KBM-7 (cell line): Measurements from ENCODE around the gene ZSCAN22.
A peak's percentile ranks its signal among the peaks of the same experiment; 100 is the strongest.
"Not testable (repeated sequence)": the region's sequence is repeated elsewhere in the genome, so short reads cannot be mapped to it uniquely, and the experiment has no call there.

Experiments
- DNase-seq: peaks from one replicate; pipeline ENCODE4 v3.0.0-alpha.2; 2015
- in situ Hi-C: fragments of 300-500 bp; cut with MboI; formaldehyde crosslinking; loops from 2 replicates; pipeline ENCODE4 v1.14.3; 2020; ENCODE audit warnings: low sequenced_read_pairs, low pct_unique_long_range_greater_than_20kb, mixed read lengths

Gene ZSCAN22

DNA sequence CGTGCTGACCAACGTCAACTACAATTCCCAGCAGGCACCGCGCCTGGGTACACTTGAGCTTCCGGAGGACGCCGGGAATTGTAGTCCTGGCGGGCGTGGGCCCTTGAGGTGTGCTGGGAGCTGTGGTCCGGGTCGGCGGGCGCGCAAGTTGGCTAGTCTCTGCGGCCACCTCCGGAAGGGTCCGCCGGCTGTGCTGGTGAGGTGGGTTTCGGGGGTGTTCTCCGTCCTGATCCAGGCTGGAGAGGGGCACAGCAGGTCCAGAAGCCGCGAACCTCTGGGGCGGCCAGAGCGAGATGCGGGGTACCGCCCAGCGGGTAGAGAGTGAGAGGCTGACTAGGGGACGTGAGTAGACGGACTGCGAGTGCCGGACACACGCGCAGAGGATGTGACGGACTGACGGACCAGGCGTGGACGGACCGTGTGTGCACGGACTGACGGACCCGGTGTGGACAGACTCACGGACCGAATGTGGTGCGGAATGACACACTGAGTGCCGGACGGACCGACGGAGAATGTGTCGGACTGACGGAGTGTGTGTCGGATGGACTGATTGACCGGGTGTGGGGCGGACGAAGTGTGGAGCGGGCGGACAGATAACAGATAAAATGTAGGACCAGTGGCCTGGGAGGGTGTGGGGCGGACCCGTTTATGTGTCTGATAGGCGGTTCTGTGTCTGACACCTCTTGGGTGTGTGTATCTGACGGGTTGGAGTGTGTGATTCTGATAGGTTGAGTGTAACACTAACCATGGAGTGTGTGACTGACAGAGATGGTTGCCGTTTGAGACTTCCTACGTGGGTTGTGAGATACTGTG lies at the start of gene ZSCAN22:
Gene ZSCAN22, plus strand, starts transcription at position 81 of the 813 bp plus-strand sequence. CDS start 7,809 bp downstream, outside the sequence.
- peak; percentile 93 for DNase-seq
- in situ Hi-C loops = no loop called here

DNA sequence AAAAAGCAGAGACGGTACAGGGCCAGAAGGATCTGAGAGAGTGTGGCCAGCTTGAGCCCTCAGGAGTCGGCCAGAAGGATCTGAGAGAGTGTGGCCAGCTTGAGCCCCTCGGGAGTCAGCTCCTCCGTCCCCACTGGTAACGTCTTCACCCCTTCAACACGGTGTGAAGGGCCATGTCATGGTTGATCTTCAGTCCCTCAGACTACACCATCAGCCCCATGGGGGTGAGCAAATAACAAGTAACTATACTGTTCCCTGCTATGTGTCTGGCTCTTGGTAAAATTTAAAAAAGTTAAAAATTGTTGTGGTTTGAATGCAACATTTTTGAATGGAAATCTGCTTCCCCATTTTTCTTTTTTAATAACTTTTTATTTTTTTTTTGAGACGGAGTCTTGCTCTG lies 49.6 kb upstream of the ZSCAN22 start:
- no peak for DNase-seq

DNA sequence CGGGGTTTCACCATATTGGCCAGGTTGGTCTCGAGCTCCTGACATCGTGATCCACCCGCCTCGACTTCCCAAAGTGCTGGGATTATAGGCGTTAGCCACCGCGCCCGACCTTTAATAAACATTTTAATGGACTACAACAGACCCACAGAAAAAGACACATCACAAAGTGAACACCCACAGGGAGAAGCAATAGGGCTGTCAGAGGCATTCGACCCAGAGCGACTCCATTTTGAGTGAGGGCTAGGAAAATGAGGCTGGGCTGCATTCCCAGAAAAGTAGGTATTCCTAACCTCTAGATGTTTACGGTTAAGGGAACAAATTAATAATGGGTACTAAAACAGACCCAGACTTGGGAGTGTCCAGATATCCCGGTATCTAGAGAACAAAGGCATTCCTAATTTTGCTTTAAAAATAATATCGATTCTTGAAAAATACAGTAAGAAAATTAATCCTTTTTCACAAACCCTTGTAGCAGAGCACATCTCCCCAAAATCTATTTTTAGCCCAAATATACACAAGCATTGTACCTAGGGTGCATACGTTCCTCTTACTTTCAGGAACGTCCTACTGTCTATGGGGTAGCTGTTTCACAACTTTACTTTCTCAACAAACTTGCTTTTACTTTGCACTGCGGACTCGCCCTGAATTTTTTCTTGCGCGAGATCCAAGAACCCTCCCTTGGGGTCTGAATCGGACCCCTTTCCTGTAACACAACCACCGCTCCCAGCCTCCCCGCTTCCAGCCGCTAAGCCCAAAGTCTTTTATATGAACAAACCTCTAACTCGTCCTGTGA lies 48.9 kb upstream of the ZSCAN22 start:
- no peak for DNase-seq
- in situ Hi-C loops = no loop called here

More for the DNA sequence above, 49.6 kb upstream of the ZSCAN22 start:
- in situ Hi-C loops = no loop called here

DNA sequence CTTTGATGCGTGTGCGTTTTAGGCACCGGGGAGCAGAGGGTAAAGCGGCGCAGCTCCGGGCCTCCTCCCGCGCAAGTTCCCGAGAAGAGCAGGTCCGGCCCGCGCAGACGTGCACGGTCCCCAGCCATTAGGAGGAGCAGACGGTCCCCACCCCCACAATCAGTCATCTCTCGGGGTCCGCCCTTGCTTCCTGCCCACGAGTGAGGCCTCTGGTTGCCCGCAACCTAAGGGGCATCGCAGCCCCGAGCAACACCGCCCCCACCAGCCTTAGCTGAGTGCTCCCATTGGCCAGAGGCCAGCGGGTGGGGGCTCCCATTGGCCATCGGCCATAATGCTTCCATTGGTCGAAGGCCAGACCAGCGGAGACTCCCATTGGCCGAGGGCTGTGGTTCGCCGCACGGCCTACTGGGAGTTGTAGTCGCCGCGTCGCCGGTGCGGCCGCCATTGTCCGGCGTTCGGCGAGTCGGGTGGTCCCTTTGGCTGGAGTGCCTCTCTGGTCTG lies 48.2 kb upstream of the ZSCAN22 start, which contains the start of gene ZNF8:
Gene ZNF8, plus strand, starts transcription at position 415 of the 501 bp plus-strand sequence. CDS start 127 bp downstream, outside the sequence.
- peak; percentile 98 for DNase-seq
- in situ Hi-C loops = no loop called here

DNA sequence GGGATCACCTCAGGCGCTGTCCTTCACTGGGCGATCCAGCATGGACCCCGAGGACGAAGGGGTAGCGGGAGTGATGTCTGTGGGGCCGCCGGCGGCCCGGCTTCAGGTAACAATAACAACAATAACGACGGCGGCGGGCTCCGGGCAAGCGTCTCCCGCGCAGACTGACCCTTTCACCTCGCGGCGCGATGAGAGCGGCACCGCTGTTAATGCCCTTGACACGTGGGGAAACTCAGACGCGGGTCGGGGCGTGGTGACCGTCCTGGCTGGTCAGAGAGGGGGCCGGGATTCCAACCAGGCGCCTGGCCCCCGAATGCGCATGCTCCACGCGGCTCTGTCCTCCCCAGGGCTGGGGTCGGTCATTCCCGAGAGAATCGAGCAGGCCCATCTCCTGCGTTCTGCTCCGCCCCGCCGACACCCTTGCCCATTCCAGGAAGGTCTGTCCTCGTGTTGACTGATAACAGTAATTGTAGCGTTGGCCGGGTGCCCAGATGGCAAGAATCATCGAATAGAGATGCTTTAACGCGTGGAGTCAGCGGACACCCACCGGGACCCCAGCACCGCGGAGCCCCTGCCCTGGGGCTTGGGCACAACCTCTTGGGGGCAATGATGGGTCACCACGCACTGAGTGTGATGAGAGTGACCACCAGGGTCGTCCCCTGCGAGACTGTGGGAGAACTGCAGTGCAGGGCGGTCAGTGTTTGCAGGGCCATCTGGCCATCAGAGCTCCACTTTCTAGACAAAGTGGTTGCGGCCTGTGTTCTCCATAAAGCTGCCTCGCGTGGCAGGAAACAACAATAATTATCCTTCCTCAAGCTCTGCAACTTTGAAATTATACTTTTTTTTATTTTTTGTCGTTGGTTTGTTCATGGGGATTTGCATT lies 47.5 kb upstream of the ZSCAN22 start:
- in situ Hi-C loops = no loop called here

DNA sequence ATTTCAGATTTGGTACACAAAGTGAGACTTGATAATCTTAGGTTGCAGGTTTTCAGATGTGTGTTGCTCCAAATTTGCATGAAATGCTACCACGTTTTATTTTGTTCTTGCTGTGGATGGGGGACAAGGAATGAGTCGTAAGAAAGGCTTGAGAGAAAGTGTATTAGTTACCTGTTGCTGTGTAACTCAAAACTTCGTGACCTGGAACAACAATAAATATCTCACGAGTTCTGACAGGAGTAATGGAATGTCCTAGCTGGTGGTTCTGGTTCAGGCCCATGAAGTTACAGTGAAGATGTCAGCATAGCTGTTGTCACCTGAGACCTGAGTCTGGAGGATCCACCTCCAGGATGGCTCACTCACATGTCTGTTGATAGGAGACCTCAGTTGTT lies 46.9 kb upstream of the ZSCAN22 start:
- DNase-seq = no peak
- in situ Hi-C loops = no loop called here

More for the DNA sequence above, 47.5 kb upstream of the ZSCAN22 start:
- peak; percentile 28 for DNase-seq

DNA sequence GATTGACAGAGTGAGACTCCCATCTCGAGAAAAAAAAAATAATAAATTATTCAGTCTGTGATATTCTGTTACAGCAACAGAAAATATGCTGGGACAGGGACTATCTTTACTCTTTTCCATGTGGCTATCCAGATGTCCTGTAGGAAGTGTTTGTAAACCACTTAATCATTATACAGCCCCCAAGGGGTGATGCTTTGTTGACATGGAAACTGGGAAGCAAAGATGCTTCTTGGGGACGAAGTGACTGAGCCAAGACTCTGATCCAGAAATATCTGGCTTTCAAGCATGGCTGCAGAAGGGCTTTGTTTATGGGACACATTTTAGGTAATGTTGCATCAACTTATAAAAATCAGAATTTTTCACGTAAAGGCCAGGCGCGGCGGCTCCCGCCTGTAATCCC lies 42.6 kb upstream of the ZSCAN22 start:
- DNase-seq = no peak
- in situ Hi-C loops = no loop called here

DNA sequence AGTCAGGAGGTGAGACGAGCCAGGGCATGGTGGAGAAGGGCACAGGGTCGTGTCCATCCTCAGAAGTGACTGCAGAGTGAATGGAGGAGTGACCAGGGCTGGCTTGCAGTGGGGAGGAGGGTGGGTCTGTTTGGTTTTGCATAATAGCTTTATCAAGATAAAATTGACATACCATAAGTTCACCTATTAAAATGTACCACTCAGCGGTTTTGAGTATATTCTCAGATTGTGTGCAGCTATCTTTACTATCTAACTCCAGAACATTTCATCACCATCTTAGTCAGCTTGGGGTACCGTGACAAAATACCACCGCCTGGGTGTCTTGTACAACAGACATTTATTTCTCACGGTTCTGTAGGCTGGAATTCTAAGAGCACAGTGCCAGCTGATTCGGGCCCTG lies 34.9 kb upstream of the ZSCAN22 start:
- DNase-seq = no peak
- in situ Hi-C loops = no loop called here

DNA sequence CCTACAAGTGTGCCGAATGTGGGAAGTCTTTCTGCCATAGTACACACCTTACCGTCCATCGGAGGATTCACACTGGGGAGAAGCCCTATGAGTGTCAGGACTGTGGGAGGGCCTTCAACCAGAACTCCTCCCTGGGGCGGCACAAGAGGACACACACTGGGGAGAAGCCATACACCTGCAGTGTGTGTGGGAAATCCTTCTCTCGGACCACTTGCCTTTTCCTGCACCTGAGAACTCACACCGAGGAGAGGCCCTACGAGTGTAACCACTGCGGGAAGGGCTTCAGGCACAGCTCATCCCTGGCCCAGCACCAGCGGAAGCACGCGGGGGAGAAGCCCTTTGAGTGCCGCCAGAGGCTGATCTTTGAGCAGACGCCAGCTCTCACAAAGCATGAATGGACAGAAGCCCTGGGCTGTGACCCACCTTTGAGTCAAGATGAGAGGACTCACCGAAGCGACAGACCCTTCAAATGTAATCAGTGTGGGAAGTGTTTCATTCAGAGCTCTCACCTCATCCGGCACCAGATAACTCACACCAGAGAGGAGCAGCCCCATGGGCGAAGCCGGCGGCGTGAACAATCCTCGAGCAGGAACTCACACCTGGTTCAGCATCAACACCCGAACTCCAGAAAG lies 31.9 kb upstream of the ZSCAN22 start:
- no peak for DNase-seq
- in situ Hi-C loops = no loop called here

DNA sequence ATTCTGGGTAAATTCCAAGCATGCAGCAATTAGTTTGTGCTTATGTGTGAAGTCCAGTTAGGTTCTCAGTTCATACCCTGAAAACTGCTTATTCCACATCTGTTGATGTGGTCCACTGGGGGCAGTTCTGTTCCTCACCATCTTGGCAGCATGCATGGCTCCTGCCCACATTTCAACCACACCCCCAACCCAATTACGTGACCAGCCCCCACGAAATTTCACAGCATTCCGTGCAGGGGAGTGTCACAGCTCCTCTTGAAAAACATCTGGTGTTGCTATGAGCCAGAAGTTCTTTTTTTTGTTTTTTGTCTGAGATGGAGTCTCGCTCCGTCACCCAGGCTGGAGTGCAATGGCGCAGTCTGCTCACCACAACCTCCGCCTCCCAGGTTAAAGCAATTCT lies 30.7 kb upstream of the ZSCAN22 start:
- in situ Hi-C loops = no loop called here
- no peak for DNase-seq

DNA sequence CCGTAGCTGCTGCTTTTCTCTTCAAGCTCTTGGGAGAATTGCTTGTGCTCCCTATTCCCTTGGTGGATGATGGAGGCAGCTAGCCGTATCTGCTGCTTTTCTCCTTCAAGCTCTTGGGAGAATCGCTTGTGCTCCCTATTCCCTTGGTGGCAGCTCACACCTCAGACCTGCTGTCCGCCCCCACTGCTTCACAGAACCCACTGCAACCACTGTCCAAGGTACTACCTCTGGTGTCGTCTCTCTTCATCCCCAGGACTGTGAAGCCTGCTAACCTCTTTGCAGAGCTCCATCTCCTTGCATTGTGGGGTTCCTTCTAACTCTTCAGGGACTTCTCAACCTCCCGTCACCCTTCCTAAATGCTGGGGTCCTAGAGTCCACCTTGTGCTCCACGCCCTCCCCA lies 26.2 kb upstream of the ZSCAN22 start:
- DNase-seq = no peak

DNA sequence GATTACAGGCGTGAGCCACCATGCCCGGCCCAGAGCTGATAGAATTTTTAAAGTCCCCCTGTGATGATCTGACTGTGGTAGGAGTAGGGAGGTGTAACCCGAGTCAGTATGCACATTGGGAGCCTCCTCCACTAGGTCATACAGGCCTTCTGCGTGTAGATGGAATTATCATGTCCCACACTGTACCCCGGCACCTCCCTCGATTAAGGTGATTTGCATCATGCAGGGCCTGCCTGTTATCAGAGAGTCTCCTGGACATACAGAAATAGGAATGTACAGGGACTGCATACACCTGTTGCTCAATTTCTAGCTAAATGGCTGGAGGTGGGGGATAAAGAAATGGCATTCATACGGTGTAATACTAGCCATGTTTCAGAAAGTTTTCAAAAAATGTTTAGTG lies 22.5 kb upstream of the ZSCAN22 start:
- in situ Hi-C loops = no loop called here
- DNase-seq = no peak

More for the DNA sequence above, 26.2 kb upstream of the ZSCAN22 start:
- in situ Hi-C loops = no loop called here

DNA sequence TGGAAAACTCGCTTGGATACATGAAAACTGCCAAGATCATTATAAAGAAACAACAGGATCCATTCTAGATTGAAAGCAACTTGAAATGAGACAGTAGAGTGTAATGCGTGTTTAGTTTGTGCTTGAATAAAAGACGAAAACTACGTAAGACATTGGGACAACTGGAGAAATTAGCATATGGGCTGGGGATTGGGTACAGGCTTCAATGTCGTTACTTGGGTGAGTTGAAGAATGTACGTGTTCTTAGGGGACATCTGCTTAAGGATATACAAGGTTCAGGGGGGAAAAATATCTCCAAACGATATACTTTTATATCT lies 22.1 kb upstream of the ZSCAN22 start:
- no peak for DNase-seq
- in situ Hi-C loops = no loop called here

DNA sequence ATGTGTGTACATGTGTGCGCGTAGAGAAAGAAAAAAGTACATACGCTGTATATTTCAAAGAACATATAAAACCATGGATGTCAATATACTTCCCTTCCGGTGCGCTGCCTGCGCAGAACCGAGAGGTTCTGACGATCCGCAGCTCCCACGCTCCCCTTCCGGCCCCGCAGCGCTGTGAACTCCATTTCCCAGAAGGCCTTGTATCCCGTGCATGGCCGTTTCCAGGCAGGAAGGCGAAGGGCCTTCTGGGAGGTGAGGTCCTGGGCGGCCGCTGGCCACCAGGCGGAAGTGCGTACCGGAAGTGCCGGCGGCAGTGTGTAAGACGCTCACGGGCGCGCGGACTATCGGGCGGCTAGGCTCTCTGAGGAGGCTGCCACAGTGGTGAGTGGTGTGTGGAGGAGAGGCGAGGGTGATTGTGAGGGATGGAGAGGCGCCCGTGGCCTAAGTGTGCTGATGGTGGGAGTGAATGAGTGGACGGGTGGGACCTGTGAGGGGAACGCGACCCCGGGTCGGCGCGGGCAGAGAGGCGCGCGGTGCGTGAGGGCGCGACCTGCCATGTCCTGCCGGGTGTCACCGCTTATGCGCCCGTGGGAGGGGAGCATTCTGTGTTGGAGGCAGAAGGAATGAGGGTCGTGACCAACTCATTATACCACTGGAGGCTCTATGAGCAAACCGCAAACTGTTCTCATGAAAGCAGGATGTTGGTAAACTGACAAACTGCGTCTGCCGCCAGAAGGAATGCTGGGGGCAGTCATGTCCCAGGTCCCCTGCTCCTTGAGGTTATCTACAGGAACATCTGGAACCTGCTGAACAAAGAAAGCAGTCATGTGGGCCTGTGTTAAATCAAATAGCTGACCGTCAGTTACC lies 21.5 kb upstream of the ZSCAN22 start, which contains the start of gene ERVK3-1:
Gene ERVK3-1, plus strand, starts transcription at position 313 of the 867 bp plus-strand sequence. CDS start 6,792 bp downstream, outside the sequence.
- peak; percentile 97 for DNase-seq
- in situ Hi-C loops = no loop called here

DNA sequence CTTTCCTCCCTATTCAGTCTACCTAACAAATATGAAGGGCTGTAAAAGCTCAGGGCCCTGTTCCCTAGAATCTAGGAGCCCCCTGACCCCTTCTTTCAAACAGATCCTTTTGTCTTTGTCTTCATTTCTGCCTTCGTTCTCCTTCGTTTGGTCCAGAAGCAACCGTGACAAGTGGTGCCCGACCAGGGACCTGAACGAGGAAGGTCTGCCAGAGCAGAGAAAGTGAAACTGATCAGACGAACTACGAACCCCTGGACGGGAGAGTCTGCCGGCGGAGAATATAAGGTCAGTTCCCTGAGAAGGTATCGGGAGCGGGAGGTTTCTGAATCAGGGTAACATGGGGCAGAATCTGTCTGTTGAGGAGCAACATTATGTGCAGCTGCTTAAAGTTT lies 20.9 kb upstream of the ZSCAN22 start:
- in situ Hi-C loops = no loop called here
- no peak for DNase-seq

DNA sequence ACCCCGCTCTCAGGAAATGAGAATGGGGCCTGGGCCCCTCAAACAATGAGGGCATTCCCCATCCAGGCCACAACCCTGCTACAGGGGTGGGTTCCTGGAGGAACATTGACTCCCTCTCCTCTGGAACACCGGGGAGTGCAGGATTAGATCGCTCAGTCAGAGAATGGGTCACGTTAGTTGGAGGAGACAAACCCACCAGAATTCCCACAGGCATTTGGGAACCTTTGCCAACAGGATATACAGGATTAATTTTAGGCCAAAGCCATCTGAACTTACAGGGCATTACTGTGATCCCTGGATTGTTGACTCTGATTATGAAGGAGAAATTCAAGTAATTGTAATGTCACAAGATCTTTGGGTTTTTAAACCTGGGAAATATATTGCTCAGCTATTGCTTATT lies 19.1 kb upstream of the ZSCAN22 start:
- DNase-seq = no peak
- in situ Hi-C loops = no loop called here

DNA sequence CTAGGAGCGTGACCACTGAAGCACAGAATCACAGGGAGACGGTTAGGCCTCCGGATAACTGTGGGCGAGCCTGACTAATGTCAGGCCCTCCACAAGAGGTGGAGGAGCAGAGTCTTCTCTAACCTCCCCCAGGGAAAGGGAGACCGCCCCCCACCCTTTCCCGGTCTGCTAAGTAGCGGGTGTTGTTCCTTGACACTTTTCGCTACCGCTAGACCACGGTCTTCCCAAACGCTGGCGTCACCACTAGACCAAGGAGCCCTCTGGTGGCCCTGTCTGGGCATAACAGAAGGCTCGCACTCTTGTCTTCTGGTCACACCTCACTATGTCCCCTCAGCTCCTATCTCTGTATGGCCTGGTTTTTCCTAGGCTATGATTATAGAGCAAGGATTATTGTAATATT lies 16.1 kb upstream of the ZSCAN22 start:
- in situ Hi-C loops, DNase-seq: not testable (repeated sequence)

DNA sequence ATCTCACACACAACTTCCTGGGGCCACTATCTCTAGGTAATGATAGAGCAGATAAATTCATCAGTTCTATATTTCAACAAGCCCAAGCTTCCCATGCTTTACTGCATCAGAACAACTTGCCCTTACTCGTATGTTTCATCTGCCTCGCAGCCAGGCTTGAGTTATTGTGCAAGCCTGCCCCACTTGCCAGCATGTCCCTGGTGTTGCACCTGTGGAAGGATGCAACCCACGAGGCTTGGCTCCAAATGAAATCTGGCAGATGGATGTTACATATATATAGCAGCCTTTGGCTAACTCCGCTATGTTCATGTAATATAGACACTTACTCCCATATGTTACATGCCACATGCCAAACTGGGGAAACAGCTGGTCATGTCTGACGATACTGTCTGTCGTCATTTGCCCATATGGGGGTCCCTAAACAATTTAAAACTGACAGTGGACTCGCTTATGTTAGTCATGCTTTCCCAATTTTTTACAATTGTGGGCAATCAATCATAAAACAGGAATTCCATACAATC lies 15.4 kb upstream of the ZSCAN22 start:
- no peak for DNase-seq
- in situ Hi-C loops = no loop called here
